K562 (cell line): ENCODE measurements around the gene GP1BB. TPM values are rescaled to one million over a fixed set of nuclear protein-coding genes. Genes with fewer than 3 reads are reported as not detected.

Experiments
- CBX1 ChIP-seq: sonication (generic); IDR thresholded peaks from 2 replicates; pipeline ENCODE4 v1.6.1; 2016; ENCODE audit warnings: antibody characterized with exemption, low read depth, mild to moderate bottlenecking
- LEF1 ChIP-seq: fragments of 450-650 bp; IDR thresholded peaks from 2 replicates; pipeline ENCODE4 v1.6.1; 2016; ENCODE audit warnings: mild to moderate bottlenecking
- MTA3 ChIP-seq: fragments of 450-650 bp; formaldehyde crosslinking; IDR thresholded peaks from 2 replicates; pipeline ENCODE4 v1.6.1; 2017; ENCODE audit warnings: mild to moderate bottlenecking, borderline replicate concordance
- NRF1 ChIP-seq, 2 experiments: fragments of 450-650 bp; IDR thresholded peaks in 1 of 2; conservative IDR thresholded peaks in 1 of 2; 2 replicates each; pipeline ENCODE4 v1.6.1; 2014; ENCODE audit warnings: mild to moderate bottlenecking in 2 of 2
- PRDM10 ChIP-seq: fragments of 450-650 bp; IDR thresholded peaks from 2 replicates; pipeline ENCODE4 v1.6.1; 2018; ENCODE audit not compliant: partially characterized antibody
- PURB ChIP-seq: sonication (generic); formaldehyde crosslinking; IDR thresholded peaks from 2 replicates; pipeline ENCODE4 v1.9.0; 2021; ENCODE audit warnings: low read depth, mild to moderate bottlenecking, missing genetic modification reagents
- RB1 ChIP-seq: fragments of 450-650 bp; IDR thresholded peaks from 2 replicates; pipeline ENCODE4 v1.6.1; 2017; ENCODE audit warnings: low read depth, mild to moderate bottlenecking
- TAF1 ChIP-seq: IDR thresholded peaks from 2 replicates; pipeline ENCODE4 v1.6.1; 2011; ENCODE audit warnings: mild to moderate bottlenecking, low read length, moderate library complexity; ENCODE audit not compliant: insufficient read depth, control insufficient read depth, severe bottlenecking; ENCODE audit errors: extremely low read depth
- TAL1 ChIP-seq: fragments of 450-650 bp; IDR thresholded peaks from 2 replicates; pipeline ENCODE4 v1.6.1; 2016; ENCODE audit warnings: mild to moderate bottlenecking
- ZKSCAN8 ChIP-seq: fragments of 200-800 bp; sonication (Bioruptor generic); IDR thresholded peaks from 2 replicates; pipeline ENCODE4 v1.6.1; 2016; ENCODE audit warnings: missing genetic modification characterization, missing compliant biosample characterization
- ZNF146 ChIP-seq: IDR thresholded peaks from one replicate; pipeline ENCODE4 v1.6.1; 2018; ENCODE audit warnings: missing compliant biosample characterization; ENCODE audit not compliant: unreplicated experiment
- ZNF217 ChIP-seq: sonication (generic); formaldehyde crosslinking; IDR thresholded peaks from 2 replicates; pipeline ENCODE4 v1.8.0; 2022; ENCODE audit warnings: mild to moderate bottlenecking, missing genetic modification reagents
- polyA plus RNA-seq, 8 experiments: library from polyadenylated mRNA; depleted of rRNA in 4 of 8; stranded (reverse) in 5 of 8; unstranded in 3 of 8; fragments of >200 nt; fragmentation: Nextera tagmentation in 2 of 8; fragmentation: Illumina TruSeq in 1 of 8; extraction: Ambion mirVana in 2 of 8; extraction: Trizol in 1 of 8; gene quantifications; 2 replicates each; pipeline versions ENCODE4 v1.2.1 to v1.2.3, GENCODE V29; 2011 to 2014; ENCODE audit warnings: inconsistent platforms in 1 of 8, missing spikeins in 1 of 8
- total RNA-seq, 7 experiments: library from RNA; depleted of rRNA in 6 of 7; stranded (reverse); fragments of >200 nt in 6 of 7; fragmentation: Illumina TruSeq in 2 of 7; extraction: Trizol in 2 of 7; gene quantifications; 2 replicates each; pipeline versions ENCODE4 v1.2.1 to v1.2.3, GENCODE V29; 2011 to 2021; ENCODE audit warnings: low replicate concordance in 1 of 7
- TF ChIP-seq, protein P1 (sequence below), 3 experiments: fragments of 200-800 bp in 1 of 3; fragments of 250-450 bp in 1 of 3; fragments of 450-650 bp in 1 of 3; sonication (Bioruptor Pico) in 1 of 3; sonication (Bioruptor generic) in 1 of 3; formaldehyde crosslinking in 1 of 3; IDR thresholded peaks; 2 replicates each; pipeline versions ENCODE4 v1.6.1 to v1.8.0; 2016 to 2022; ENCODE audit warnings: mild to moderate bottlenecking in 2 of 3, missing genetic modification characterization in 2 of 3, missing compliant biosample characterization in 1 of 3, moderate library complexity in 1 of 3
- TF ChIP-seq, protein P2 (sequence below): sonication (generic); formaldehyde crosslinking; IDR thresholded peaks from 2 replicates; pipeline ENCODE4 v1.8.0; 2022; ENCODE audit warnings: mild to moderate bottlenecking, missing genetic modification reagents, borderline replicate concordance

Gene GP1BB
- total and polyA plus RNA-seq, 9 of the 15 experiments (the other 6 are each of a cell fraction or from before 2014, with no cell fraction given) = 0.69 to 162 (median 2.8) TPM

- no peak for TF ChIP-seq ZKSCAN8
- TF ChIP-seq ZNF217 (CRISPR knock-in tag) = no peak
- TF ChIP-seq TAL1 = no peak
- no peak for TF ChIP-seq LEF1
- no peak for TF ChIP-seq CBX1
- peak; percentile 82 to 85 for TF ChIP-seq NRF1 (conservative IDR thresholded peaks at IDR 0.05 in 1 of 2, IDR thresholded peaks at IDR 0.05 in 1 of 2)
- 0 out of 2 replicates have a peak, but pooled peaks have one; percentile 15 for TF ChIP-seq RB1
- peak; percentile 47 for TF ChIP-seq PRDM10
- TF ChIP-seq TAF1 = no peak
- TF ChIP-seq MTA3 = no peak
- TF ChIP-seq, protein P1, sequence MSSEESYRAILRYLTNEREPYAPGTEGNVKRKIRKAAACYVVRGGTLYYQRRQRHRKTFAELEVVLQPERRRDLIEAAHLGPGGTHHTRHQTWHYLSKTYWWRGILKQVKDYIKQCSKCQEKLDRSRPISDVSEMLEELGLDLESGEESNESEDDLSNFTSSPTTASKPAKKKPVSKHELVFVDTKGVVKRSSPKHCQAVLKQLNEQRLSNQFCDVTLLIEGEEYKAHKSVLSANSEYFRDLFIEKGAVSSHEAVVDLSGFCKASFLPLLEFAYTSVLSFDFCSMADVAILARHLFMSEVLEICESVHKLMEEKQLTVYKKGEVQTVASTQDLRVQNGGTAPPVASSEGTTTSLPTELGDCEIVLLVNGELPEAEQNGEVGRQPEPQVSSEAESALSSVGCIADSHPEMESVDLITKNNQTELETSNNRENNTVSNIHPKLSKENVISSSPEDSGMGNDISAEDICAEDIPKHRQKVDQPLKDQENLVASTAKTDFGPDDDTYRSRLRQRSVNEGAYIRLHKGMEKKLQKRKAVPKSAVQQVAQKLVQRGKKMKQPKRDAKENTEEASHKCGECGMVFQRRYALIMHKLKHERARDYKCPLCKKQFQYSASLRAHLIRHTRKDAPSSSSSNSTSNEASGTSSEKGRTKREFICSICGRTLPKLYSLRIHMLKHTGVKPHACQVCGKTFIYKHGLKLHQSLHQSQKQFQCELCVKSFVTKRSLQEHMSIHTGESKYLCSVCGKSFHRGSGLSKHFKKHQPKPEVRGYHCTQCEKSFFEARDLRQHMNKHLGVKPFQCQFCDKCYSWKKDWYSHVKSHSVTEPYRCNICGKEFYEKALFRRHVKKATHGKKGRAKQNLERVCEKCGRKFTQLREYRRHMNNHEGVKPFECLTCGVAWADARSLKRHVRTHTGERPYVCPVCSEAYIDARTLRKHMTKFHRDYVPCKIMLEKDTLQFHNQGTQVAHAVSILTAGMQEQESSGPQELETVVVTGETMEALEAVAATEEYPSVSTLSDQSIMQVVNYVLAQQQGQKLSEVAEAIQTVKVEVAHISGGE (CRISPR knock-in tag; IDR thresholded peaks at IDR 0.05) = no peak
- TF ChIP-seq PURB (CRISPR knock-in tag) = no peak
- no peak for TF ChIP-seq ZNF146 (CRISPR knock-in tag)
- TF ChIP-seq, protein P2, sequence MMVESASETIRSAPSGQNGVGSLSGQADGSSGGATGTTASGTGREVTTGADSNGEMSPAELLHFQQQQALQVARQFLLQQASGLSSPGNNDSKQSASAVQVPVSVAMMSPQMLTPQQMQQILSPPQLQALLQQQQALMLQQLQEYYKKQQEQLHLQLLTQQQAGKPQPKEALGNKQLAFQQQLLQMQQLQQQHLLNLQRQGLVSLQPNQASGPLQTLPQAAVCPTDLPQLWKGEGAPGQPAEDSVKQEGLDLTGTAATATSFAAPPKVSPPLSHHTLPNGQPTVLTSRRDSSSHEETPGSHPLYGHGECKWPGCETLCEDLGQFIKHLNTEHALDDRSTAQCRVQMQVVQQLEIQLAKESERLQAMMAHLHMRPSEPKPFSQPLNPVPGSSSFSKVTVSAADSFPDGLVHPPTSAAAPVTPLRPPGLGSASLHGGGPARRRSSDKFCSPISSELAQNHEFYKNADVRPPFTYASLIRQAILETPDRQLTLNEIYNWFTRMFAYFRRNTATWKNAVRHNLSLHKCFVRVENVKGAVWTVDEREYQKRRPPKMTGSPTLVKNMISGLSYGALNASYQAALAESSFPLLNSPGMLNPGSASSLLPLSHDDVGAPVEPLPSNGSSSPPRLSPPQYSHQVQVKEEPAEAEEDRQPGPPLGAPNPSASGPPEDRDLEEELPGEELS (CRISPR knock-in tag) = no peak
Observed at GRCh38 chr22:19765477-19766239, 42.3 kb downstream of the GP1BB start (continued).
